GM12878 (cell line): ENCODE measurements around the gene MXRA7. TPM values are rescaled to one million over a fixed set of nuclear protein-coding genes. Genes with fewer than 3 reads are reported as not detected.
A peak's percentile ranks its signal among the peaks of the same experiment; 100 is the strongest.

Experiments
- BCL11A ChIP-seq: IDR thresholded peaks from 2 replicates; pipeline ENCODE4 v1.6.1; 2011; ENCODE audit warnings: low read depth, low read length
- BCLAF1 ChIP-seq: fragments of 450-650 bp; IDR thresholded peaks from 2 replicates; pipeline ENCODE4 v1.6.1; 2017; ENCODE audit warnings: antibody characterized with exemption, mild to moderate bottlenecking, moderate library complexity
- CEBPB ChIP-seq, 2 experiments: fragments of 150-350 bp in 1 of 2; IDR thresholded peaks; 2 replicates each; pipeline ENCODE4 v1.6.1; 2012 to 2014; ENCODE audit warnings: low read depth in 2 of 2, low read length in 2 of 2, borderline replicate concordance in 1 of 2, inconsistent platforms in 1 of 2
- CHD2 ChIP-seq: IDR thresholded peaks from 2 replicates; pipeline ENCODE4 v1.6.1; 2011; ENCODE audit warnings: low read depth, low read length, improper control_type of control experiment, borderline replicate concordance
- FOXM1 ChIP-seq: IDR thresholded peaks from 2 replicates; pipeline ENCODE4 v1.6.1; 2012; ENCODE audit warnings: low read depth, mild to moderate bottlenecking, inconsistent platforms, low read length, moderate library complexity
- HSF1 ChIP-seq: fragments of 150-350 bp; IDR thresholded peaks from 2 replicates; pipeline ENCODE4 v1.6.1; 2014; ENCODE audit warnings: mild to moderate bottlenecking, low read depth, low read length
- KDM1A ChIP-seq: fragments of 200-600 bp; sonication (generic); IDR thresholded peaks from 2 replicates; pipeline ENCODE4 v1.6.1; 2016; ENCODE audit warnings: borderline replicate concordance
- MYB ChIP-seq: fragments of 150-350 bp; IDR thresholded peaks from 2 replicates; pipeline ENCODE4 v1.6.1; 2014; ENCODE audit warnings: mild to moderate bottlenecking, low read depth, low read length, borderline replicate concordance
- NRF1 ChIP-seq: conservative IDR thresholded peaks from 2 replicates; pipeline ENCODE4 v1.6.1; 2011; ENCODE audit warnings: mild to moderate bottlenecking, low read depth, low read length, improper control_type of control experiment
- POLR2A ChIP-seq: IDR thresholded peaks from 2 replicates; pipeline ENCODE4 v1.6.1; 2011; ENCODE audit warnings: low read depth, mild to moderate bottlenecking, low read length
- POLR2AphosphoS2 ChIP-seq: IDR thresholded peaks from 2 replicates; pipeline ENCODE4 v1.6.1; 2011; ENCODE audit warnings: low read depth, mild to moderate bottlenecking, low read length, improper control_type of control experiment, moderate library complexity
- SMAD5 ChIP-seq: IDR thresholded peaks from 2 replicates; pipeline ENCODE4 v1.6.1; 2016; ENCODE audit warnings: antibody characterized with exemption, low read depth
- STAT1 ChIP-seq: fragments of 450-650 bp; conservative IDR thresholded peaks from 2 replicates; pipeline ENCODE4 v1.6.1; 2014; ENCODE audit warnings: antibody characterized with exemption, mild to moderate bottlenecking
- SUPT20H ChIP-seq: IDR thresholded peaks from 2 replicates; pipeline ENCODE4 v1.6.1; 2011; ENCODE audit warnings: low read depth, mild to moderate bottlenecking, low read length, moderate library complexity, borderline replicate concordance; ENCODE audit not compliant: control insufficient read depth
- ZNF384 ChIP-seq: IDR thresholded peaks from 2 replicates; pipeline ENCODE4 v1.6.1; 2012; ENCODE audit warnings: low read depth, mild to moderate bottlenecking, low read length, improper control_type of control experiment, borderline replicate concordance
- polyA plus RNA-seq, 11 experiments: library from polyadenylated mRNA; depleted of rRNA in 4 of 11; unstranded in 6 of 11; stranded (reverse) in 5 of 11; fragments of >200 nt; fragmentation: Nextera tagmentation in 4 of 11; fragmentation: Illumina TruSeq in 1 of 11; extraction: Ambion mirVana in 4 of 11; extraction: Trizol in 1 of 11; gene quantifications; 1 replicate in 1 of 11; 2 replicates in 10 of 11; pipeline versions ENCODE4 v1.2.1 to v1.2.3, GENCODE V29; 2011 to 2016; ENCODE audit warnings: inconsistent platforms in 2 of 11, missing spikeins in 2 of 11, low read depth in 1 of 11
- total RNA-seq, 4 experiments: library from RNA; depleted of rRNA in 3 of 4; stranded (reverse); fragments of >200 nt in 3 of 4; fragmentation: Illumina TruSeq in 1 of 4; extraction: Trizol in 1 of 4; gene quantifications; 2 replicates each; pipeline versions ENCODE4 v1.2.1 to v1.2.3, GENCODE V29; 2013 to 2021

MXRA7 gene
- total and polyA plus RNA-seq, 10 of the 15 experiments (the other 5 are each of a cell fraction or from before 2014, with no cell fraction given) = 0.03 to 2.0 (median 0.33) TPM

- TF ChIP-seq HSF1 (no peak), CEBPB (IDR thresholded peaks at IDR 0.05; ENCODE audit: borderline replicate concordance in 1 of 2, low read depth in 2 of 2, low read length in 2 of 2) (no peak), STAT1 (no peak), BCLAF1 (no peak), FOXM1 (no peak), KDM1A (no peak), NRF1 (no peak), POLR2AphosphoS2 (no peak), SUPT20H (no peak), CHD2 (peak; percentile 98), ZNF384 (no peak), MYB (no peak), SMAD5 (no peak), POLR2A (peak; percentile 79), BCL11A (no peak)
- TF ChIP-seq, all 136 proteins: peak for 27
Measured at GRCh38 chr17:76671123-76671911, 39.4 kb downstream of the MXRA7 start (continued).
